H1 (cell line): ENCODE results near the gene TLR2. TPM values are rescaled to one million over a fixed set of nuclear protein-coding genes. Genes with fewer than 3 reads are reported as not detected.

ENCODE experiments used
- CTCF ChIA-PET: fragments of 300-600 bp; sonication (Branson Sonifier 250); formaldehyde crosslinking; loops from one replicate; lab custom pipeline; 2021; ENCODE audit not compliant: partially characterized antibody; lab: Charles Lee
- POLR2A ChIA-PET: fragments of 300-600 bp; sonication (Branson Sonifier 250); formaldehyde crosslinking; loops from one replicate; lab custom pipeline; 2021; ENCODE audit warnings: inconsistent platforms; ENCODE audit not compliant: partially characterized antibody; lab: Charles Lee
- DNase-seq, 2 experiments: peaks; one replicate each; pipeline versions ENCODE4 v3.0.0 to v3.0.0-alpha.2; 2010 to 2022; ENCODE audit warnings: low spot score in 2 of 2, low read depth in 1 of 2, mixed read lengths in 1 of 2
- FAIRE-seq: peaks from 2 replicates; lab custom pipeline; 2011; peaks lifted over from hg19 to GRCh38; lab: Jason Lieb, UNC
- H2AFZ ChIP-seq: 2 replicates; pipeline ENCODE4 v1.8.1; 2012; ENCODE audit warnings: low read length, inconsistent platforms
- H2AK5ac ChIP-seq: 2 replicates; pipeline ENCODE4 v1.6.1; 2013; ENCODE audit warnings: low read depth, low read length
- H2BK120ac ChIP-seq: replicated peaks from 2 replicates; pipeline ENCODE3; 2013; ENCODE audit warnings: low read depth, low read length, inconsistent platforms
- H2BK12ac ChIP-seq: 2 replicates; pipeline ENCODE4 v1.6.1; 2013; ENCODE audit warnings: low read depth, low read length
- H2BK15ac ChIP-seq: 2 replicates; pipeline ENCODE4 v1.6.1; 2013; ENCODE audit warnings: low read length
- H2BK20ac ChIP-seq: 2 replicates; pipeline ENCODE4 v1.6.1; 2013; ENCODE audit warnings: low read length
- H2BK5ac ChIP-seq: 2 replicates; pipeline ENCODE4 v1.6.1; 2013; ENCODE audit warnings: low read depth, low read length
- H3K14ac ChIP-seq: 2 replicates; pipeline ENCODE4 v1.6.1; 2013; ENCODE audit warnings: inconsistent platforms; ENCODE audit not compliant: insufficient read length
- H3K18ac ChIP-seq: 2 replicates; pipeline ENCODE4 v1.6.1; 2013; ENCODE audit warnings: low read length; ENCODE audit errors: extremely low read depth
- H3K23ac ChIP-seq: 2 replicates; pipeline ENCODE4 v1.6.1; 2013; ENCODE audit warnings: inconsistent platforms; ENCODE audit not compliant: insufficient read length
- H3K23me2 ChIP-seq: 2 replicates; pipeline ENCODE4 v1.6.1; 2013; ENCODE audit warnings: low read depth, low read length
- H3K27ac ChIP-seq: 2 replicates; pipeline ENCODE4 v1.6.1; 2011; ENCODE audit warnings: low read depth, low read length, inconsistent platforms
- H3K27me3 ChIP-seq, 4 experiments: replicated peaks in 1 of 4; 1 replicate in 1 of 4; 2 replicates in 3 of 4; pipeline versions ENCODE4 v1.6.1 to v1.8.1; 2011 to 2013; ENCODE audit warnings: low read length in 3 of 4, mild to moderate bottlenecking in 3 of 4, inconsistent platforms in 2 of 4, mixed read lengths in 2 of 4, moderate library complexity in 1 of 4; ENCODE audit not compliant: control insufficient read depth in 3 of 4, insufficient read depth in 3 of 4; ENCODE audit errors: extremely low read depth in 1 of 4
- H3K36me3 ChIP-seq, 4 experiments: 2 replicates each; pipeline versions ENCODE4 v1.6.1 to v1.8.1; 2011 to 2013; ENCODE audit warnings: mild to moderate bottlenecking in 4 of 4, low read length in 3 of 4, moderate library complexity in 2 of 4, control low read depth in 1 of 4, inconsistent platforms in 1 of 4; ENCODE audit not compliant: insufficient read depth in 4 of 4, control insufficient read depth in 2 of 4
- H3K4ac ChIP-seq: replicated peaks from 2 replicates; pipeline ENCODE3; 2013; ENCODE audit warnings: low read length, low read depth, mixed read lengths, inconsistent platforms; ENCODE audit not compliant: insufficient read length
- H3K4me1 ChIP-seq, 4 experiments: replicated peaks in 1 of 4; 1 replicate in 1 of 4; 2 replicates in 3 of 4; pipeline versions ENCODE4 v1.6.1 to v1.8.1; 2011 to 2013; ENCODE audit warnings: low read length in 3 of 4, inconsistent platforms in 2 of 4, mixed read lengths in 1 of 4; ENCODE audit not compliant: insufficient read depth in 4 of 4, control insufficient read depth in 3 of 4
- H3K4me2 ChIP-seq, 2 experiments: 2 replicates each; pipeline versions ENCODE4 v1.6.1 to v1.8.1; 2011 to 2013; ENCODE audit warnings: low read depth in 2 of 2, low read length in 2 of 2, control low read depth in 1 of 2, inconsistent platforms in 1 of 2, mild to moderate bottlenecking in 1 of 2; ENCODE audit not compliant: insufficient read depth in 1 of 2
- H3K4me3 ChIP-seq, 4 experiments: fragments of 200-600, 300-600 bp in 1 of 4; sonication (generic), shearing (Covaris generic), sonication (Bioruptor Twin) in 1 of 4; 2 replicates each; pipeline versions ENCODE4 v1.5.1 to v1.8.1; 2011 to 2016; ENCODE audit warnings: low read length in 4 of 4, low read depth in 3 of 4, control low read depth in 2 of 4, inconsistent platforms in 2 of 4, mild to moderate bottlenecking in 2 of 4, mixed read lengths in 1 of 4, moderate library complexity in 1 of 4; ENCODE audit not compliant: insufficient read depth in 2 of 4; ENCODE audit errors: extremely low read depth in 1 of 4
- H3K56ac ChIP-seq: replicated peaks from 2 replicates; pipeline ENCODE3; 2013; ENCODE audit warnings: low read depth, mild to moderate bottlenecking, mixed read lengths, low read length, inconsistent platforms; ENCODE audit not compliant: insufficient read length
- H3K79me1 ChIP-seq: 2 replicates; pipeline ENCODE4 v1.6.1; 2013; ENCODE audit warnings: low read depth, low read length, control low read depth
- H3K79me2 ChIP-seq, 2 experiments: 2 replicates each; pipeline versions ENCODE4 v1.6.1 to v1.8.1; 2012 to 2013; ENCODE audit warnings: low read length in 2 of 2, mild to moderate bottlenecking in 2 of 2, inconsistent platforms in 1 of 2; ENCODE audit not compliant: insufficient read depth in 2 of 2, control insufficient read depth in 1 of 2
- H3K9ac ChIP-seq, 4 experiments: replicated peaks in 1 of 4; 1 replicate in 1 of 4; 2 replicates in 3 of 4; pipeline versions ENCODE4 v1.6.1 to v1.8.1; 2011 to 2013; ENCODE audit warnings: low read depth in 3 of 4, low read length in 3 of 4, control low read depth in 2 of 4, mild to moderate bottlenecking in 2 of 4, moderate library complexity in 2 of 4, inconsistent platforms in 1 of 4; ENCODE audit errors: extremely low read depth in 1 of 4
- H3K9me3 ChIP-seq, 2 experiments: 2 replicates each; pipeline versions ENCODE4 v1.6.1 to v1.8.1; 2012 to 2013; ENCODE audit warnings: mild to moderate bottlenecking in 2 of 2, moderate library complexity in 2 of 2, control low read depth in 1 of 2, inconsistent platforms in 1 of 2, low read depth in 1 of 2, low read length in 1 of 2, mixed read lengths in 1 of 2; ENCODE audit not compliant: insufficient read depth in 2 of 2
- H4K20me1 ChIP-seq, 2 experiments: replicated peaks in 1 of 2; 2 replicates each; pipeline versions ENCODE3 to v1.8.1; 2011 to 2013; ENCODE audit warnings: inconsistent platforms in 2 of 2, low read length in 2 of 2, mild to moderate bottlenecking in 1 of 2; ENCODE audit not compliant: insufficient read depth in 2 of 2, control insufficient read depth in 1 of 2
- H4K5ac ChIP-seq: 2 replicates; pipeline ENCODE4 v1.6.1; 2013; ENCODE audit warnings: low read length, low read depth, mixed read lengths, inconsistent platforms; ENCODE audit not compliant: insufficient read length
- H4K8ac ChIP-seq: 2 replicates; pipeline ENCODE4 v1.8.0; 2013; ENCODE audit warnings: mild to moderate bottlenecking, moderate library complexity, low read length, inconsistent platforms; ENCODE audit not compliant: insufficient read depth; ENCODE audit errors: extremely low read depth
- H4K91ac ChIP-seq: replicated peaks from 2 replicates; pipeline ENCODE3; 2013; ENCODE audit warnings: low read length, mixed read lengths, inconsistent platforms; ENCODE audit not compliant: insufficient read length
- POLR2A ChIP-seq, 2 experiments: IDR thresholded peaks; 1 replicate in 1 of 2; 2 replicates in 1 of 2; pipeline ENCODE4 v1.6.1; 2011; ENCODE audit warnings: low read depth in 2 of 2, low read length in 2 of 2, mild to moderate bottlenecking in 2 of 2; ENCODE audit errors: control extremely low read depth in 1 of 2
- WGBS, 2 experiments: shearing (Covaris generic) in 1 of 2; methylation state at CpG; one replicate each; pipeline versions ENCODE4 v1.1.6 to v1.1.7; 2013 to 2015; ENCODE audit warnings: low lambda C conversion rate in 2 of 2, mixed read lengths in 2 of 2, inconsistent platforms in 1 of 2, low coverage in 1 of 2, missing lambda C conversion rate in 1 of 2; ENCODE audit not compliant: insufficient replicate concordance in 2 of 2, insufficient coverage in 1 of 2, insufficient read length in 1 of 2; ENCODE audit errors: extremely low coverage in 1 of 2, missing lambda C conversion rate in 1 of 2; 5-methylcytosine and 5-hydroxymethylcytosine counted together
- polyA plus RNA-seq, 7 experiments: library from polyadenylated mRNA; depleted of rRNA in 3 of 7; stranded (reverse) in 5 of 7; unstranded in 2 of 7; fragments of >200 nt in 5 of 7; fragments of 200-250 nt in 2 of 7; gene quantifications; 1 replicate in 5 of 7; 2 replicates in 1 of 7; 4 replicates in 1 of 7; pipeline versions ENCODE4 v1.2.1 to v1.2.3, GENCODE V29; 2011 to 2013; ENCODE audit warnings: missing spikeins in 2 of 7, mixed read lengths in 2 of 7
- total RNA-seq: library from RNA; stranded (reverse); fragmentation: NEBNext Ultra II Directional; extraction: Animal tissue kit (Norgen Biotek cat#: 25700); gene quantifications from 2 replicates; pipeline ENCODE4 v1.2.1, GENCODE V29; 2021

Gene TLR2
- total and polyA plus RNA-seq, 2 of the 8 experiments (the other 6 are each of a cell fraction or from before 2014, with no cell fraction given) = 1.3 TPM

GRCh38 chr4:153638999-153639398 lies 45.1 kb upstream of the TLR2 start:
- Histone ChIP-seq H3K9me3 (no peaks in the 10 kb centered on the region), H3K14ac (no peak overlapping the region), H2BK5ac (no peak overlapping the region), H3K79me2 (no peaks in the 10 kb centered on the region), H2BK120ac (no peak overlapping the region), H3K4me2 (no peak overlapping the region), H3K27ac (no peak overlapping the region), H3K27me3 (no peaks in the 10 kb centered on the region), H3K9ac (no peak overlapping the region), H3K4ac (no peak overlapping the region), H3K23ac (no peak overlapping the region), H2BK15ac (no peak overlapping the region), H4K8ac (no peak overlapping the region), H3K56ac (no peak overlapping the region), H2AFZ (no peak overlapping the region), H3K79me1 (no peaks in the 10 kb centered on the region), H3K36me3 (peaks cover 4 to 22% (median 9%) of the 10 kb centered on the region in 4 experiments; a peak in 6 of 8 replicates), H3K23me2 (no peaks in the 10 kb centered on the region), H4K91ac (no peak overlapping the region), H2AK5ac (no peak overlapping the region), H3K18ac (no peak overlapping the region), H4K20me1 (no peaks in the 10 kb centered on the region), H2BK12ac (no peak overlapping the region), H2BK20ac (no peak overlapping the region), H3K4me3 (no peak overlapping the region), H3K4me1 (peaks cover 0 to 7% (median 0%) of the 10 kb centered on the region in 4 experiments; a peak in 3 of 7 replicates), H4K5ac (no peak overlapping the region)
- TF ChIP-seq POLR2A (IDR thresholded peaks at IDR 0.05; ENCODE audit: control extremely low read depth in 1 of 2, low read depth in 2 of 2, low read length in 2 of 2) = no peak
- DNase-seq (no peak), FAIRE-seq (no peak)
- POLR2A ChIA-PET = no interaction called here
- CTCF ChIA-PET = interaction anchor here (0.9 to 2.5 kb wide), 6 partner anchors 10 to 125 kb away, joined by 3 to 30 read pairs (median 6); partner anchors contain the start of gene TLR2
- 95% methylated on average over 3 of the region's 3 CpGs; no CpG with 5 or more reads in 1 of the 2 experiments for WGBS, 2 experiments
